Astrocyte of the hippocampus (primary cell): ENCODE data around the gene CD163.
"Not testable (repeated sequence)": the region's sequence is repeated elsewhere in the genome, so short reads cannot be mapped to it uniquely, and the experiment has no call there.

Experiments used
- DNase-seq: peaks from one replicate; pipeline ENCODE4 v3.0.0; 2011; ENCODE audit warnings: low read depth, low spot score

The CD163 gene

GRCh38 chr12:7503686-7504415 lies at the start of gene CD163:
TSS of gene CD163 (minus strand) at chr12:7503777. CDS start at chr12:7503690, 87 bp downstream.
- no peak for DNase-seq

- DNase-seq = no peak
Observed at GRCh38 chr12:7542813-7543212, 39.2 kb upstream of the CD163 start.

DNA sequence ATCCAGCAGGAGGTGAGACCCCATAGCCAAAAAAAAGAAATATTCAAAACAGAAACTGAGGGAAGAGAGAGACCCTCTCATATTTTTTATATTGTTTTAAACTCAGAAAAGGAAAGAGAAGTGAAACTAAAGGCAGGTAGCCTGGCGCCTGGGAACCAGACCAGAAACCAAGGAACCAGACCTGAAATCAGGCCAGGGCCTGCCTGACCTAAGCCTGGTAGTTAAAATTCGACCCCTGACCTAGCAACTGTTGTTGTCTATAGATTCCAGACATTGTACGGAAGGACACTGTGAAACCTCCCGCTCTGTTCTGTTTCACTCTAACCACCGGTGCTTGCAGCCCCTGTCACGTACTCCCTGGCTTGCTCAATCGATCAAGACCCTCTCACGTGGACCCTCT lies 38.5 kb upstream of the CD163 start:
- DNase-seq = no peak

DNA sequence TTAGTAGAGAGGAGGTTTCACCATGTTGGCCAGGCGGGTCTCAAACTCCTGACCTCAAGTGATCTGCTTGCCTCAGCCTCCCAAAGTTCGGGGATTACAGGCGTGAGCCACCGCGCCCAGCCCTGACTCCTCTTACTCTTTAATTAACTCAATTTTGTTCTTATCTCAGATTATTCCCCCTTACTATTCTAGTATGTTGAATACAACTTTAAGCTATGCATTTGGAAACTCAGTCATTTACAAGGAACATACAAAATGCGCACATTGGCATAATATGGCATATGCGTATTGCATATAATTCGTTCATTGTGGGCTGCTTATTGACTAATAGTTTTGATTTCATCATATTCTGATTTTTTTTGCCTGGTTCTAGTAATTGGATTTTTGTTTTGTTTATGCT lies 10.8 kb upstream of the CD163 start:
- no peak for DNase-seq

DNA sequence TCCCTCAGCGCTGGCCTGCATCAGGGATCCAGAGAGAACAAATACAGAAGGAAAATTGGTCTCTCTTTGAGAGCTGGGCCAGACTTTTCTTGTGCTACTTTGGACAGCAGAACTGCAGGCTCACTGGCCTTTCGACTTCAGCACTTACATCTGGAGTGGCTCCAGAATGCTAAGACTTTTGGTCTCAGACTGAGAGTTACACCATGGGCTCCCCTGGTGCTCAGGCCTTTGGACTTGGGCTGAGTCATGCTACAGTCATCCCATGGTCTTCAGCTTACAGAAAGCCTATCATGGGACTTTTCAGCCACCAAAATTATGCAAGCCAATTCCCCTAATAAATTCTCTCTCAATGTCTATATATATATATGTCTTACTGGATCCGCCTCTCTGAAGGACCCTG lies 9.0 kb upstream of the CD163 start:
- DNase-seq = peak; percentile 26

GRCh38 chr12:7509793-7510470 lies 6.4 kb upstream of the CD163 start:
- DNase-seq = not testable (repeated sequence)

DNA sequence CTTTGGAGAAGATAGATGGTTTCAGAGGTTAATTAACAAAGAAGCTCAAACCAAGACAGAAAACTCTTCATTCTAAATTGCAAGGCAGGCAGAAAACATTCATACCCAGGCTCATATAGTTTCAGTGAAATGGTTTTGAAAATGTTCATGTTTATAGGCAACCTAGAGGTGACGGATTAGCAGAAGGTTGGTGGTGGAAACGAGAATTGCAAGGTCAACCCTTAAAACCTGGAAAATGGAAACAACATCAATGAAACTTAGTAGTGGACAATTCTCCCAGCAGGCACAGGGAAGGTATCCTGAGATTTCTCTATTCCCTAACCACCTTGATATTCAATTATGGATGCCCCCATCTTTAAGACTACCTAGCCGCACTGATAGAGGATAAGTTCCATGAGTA lies 965 bp downstream of the CD163 start:
- no peak for DNase-seq

GRCh38 chr12:7501031-7501588 lies 2.5 kb downstream of the CD163 start:
- no peak for DNase-seq

DNA sequence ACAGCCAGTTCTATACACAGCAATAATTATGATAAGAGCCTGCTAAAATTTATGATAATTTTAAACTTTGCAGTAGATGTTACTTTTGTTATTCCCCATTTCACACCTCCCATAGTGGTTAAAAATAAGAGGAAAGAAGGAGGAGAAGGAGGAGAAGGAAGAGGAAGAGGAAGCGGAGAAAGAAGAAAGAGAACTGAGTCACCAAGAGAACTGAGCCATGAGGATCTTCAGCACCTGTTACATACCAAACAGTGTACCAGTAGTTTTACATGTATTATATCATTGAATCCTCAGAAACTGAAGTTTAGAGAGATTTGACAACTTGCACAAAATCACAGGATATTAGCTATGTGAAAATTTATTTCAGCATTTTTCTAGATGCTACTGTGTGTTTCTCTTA lies 3.9 kb downstream of the CD163 start:
- DNase-seq = no peak

GRCh38 chr12:7498809-7499208 lies 4.8 kb downstream of the CD163 start:
- DNase-seq = peak; percentile 1

DNA sequence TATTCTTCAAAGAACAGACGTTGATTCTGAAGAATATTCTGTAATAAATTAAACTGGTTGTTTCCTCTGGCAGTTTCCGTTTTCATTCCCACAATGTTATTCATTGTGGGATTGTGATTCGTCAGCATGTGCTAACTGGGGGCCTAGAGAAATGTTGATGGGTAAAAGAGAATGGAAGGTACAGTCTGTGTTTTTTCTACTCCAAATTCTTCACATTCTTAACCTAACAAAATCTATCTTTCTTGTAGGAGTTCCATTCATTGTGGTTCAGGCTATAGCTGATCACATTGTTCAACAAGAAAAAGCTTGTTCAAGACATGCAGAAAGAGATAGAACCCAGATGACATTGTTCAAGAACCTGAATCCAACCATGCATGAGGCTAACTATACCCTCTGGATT lies 5.9 kb downstream of the CD163 start:
- DNase-seq = no peak

GRCh38 chr12:7496451-7496850 lies 7.1 kb downstream of the CD163 start:
- no peak for DNase-seq

DNA sequence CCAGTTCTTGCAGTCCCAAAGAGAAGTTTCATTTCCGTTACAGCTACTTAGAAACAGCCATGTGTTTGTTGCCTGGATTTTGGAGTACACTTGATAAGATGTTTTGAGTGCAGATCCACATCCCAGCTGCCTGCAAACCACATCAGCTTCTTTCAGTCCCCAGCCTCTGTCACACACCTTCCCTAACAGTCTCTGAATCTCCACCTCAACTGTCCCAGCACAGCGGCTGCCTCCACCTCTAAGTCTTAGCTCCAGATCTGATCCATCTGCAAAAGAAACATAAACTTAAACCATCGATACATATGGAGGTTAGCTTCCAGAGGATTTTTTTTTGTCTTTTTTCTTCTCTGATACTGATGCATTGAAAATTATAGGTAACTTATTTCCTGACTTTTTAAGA lies 8.4 kb downstream of the CD163 start:
- DNase-seq = no peak

DNA sequence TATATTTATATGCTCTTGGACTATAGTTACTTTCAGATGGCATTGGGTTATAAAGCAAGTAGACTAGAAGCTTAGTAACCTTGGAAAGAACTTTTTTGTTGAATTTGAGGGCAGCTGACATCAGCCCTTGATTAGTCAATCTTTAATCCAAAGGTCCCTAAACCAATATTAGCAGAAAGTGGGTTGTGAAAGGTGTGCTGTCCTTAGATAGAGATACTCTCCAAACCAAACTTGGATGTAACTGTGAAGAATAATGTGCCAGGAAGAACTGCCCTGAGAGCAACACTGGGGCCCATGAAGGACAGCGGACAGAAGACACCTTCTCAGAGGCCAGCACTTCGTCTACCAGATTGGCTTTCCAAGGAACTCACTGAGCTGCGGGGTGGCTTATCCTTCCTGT lies 10.6 kb downstream of the CD163 start:
- DNase-seq = no peak

DNA sequence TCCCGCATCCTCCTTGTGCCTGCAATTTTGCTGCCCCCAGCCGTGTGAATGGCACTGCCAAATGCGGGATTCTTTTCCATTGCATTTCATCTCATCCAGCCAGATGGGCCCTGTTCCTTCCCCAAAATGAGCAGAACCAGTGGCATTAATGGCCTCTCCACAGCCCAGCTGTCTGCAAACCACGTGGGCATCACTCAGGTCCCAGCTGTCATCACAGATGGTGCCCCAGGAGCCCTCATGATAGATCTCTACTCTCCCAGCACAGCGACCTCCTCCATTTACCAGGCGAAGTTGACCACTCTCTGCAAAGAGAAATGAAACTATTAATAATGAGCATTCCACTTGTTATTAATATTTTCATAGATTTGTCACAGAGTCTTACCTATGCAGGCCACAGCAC lies 17.1 kb downstream of the CD163 start:
- DNase-seq = no peak

DNA sequence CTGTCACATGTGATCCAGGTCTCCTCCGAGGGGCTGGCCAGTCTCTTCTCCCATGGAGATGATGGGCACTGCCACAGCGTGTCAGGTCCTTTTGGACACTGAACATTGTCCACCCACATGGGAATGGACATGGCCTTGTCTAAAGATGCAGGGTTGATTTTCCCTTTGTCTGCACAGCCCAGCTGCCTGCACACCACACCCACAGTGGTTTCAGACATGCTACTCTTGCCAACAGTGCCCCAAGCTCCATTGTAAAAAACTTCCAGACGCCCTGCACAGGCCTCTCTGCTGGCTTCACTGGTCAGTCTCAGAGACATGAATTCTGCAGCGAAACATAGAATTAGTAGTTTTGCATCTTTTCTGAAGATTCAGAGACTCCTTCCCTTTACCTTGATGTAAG lies 18.5 kb downstream of the CD163 start:
- no peak for DNase-seq

DNA sequence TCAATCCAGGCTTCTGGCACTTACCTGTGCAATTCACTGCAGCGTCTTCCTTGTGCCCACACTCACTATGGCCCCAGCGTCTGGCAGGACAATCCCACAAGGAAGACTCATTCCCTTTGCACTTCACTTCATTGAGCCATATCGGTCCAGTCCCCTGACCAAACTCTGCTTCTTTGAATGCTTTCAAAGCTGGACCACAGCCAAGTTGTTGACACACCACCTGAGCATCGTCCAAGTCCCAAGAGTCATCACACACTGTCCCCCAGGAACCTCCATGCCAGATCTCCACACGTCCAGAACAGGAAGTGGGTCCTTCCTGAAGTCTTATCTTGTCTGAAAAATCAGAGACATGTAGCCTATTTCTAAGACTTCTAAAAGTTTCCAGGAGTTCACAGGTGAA lies 20.2 kb downstream of the CD163 start:
- no peak for DNase-seq

GRCh38 chr12:7479771-7480170 lies 23.8 kb downstream of the CD163 start:
- no peak for DNase-seq

GRCh38 chr12:7472060-7472459 lies 31.5 kb downstream of the CD163 start:
- DNase-seq = no peak

DNA sequence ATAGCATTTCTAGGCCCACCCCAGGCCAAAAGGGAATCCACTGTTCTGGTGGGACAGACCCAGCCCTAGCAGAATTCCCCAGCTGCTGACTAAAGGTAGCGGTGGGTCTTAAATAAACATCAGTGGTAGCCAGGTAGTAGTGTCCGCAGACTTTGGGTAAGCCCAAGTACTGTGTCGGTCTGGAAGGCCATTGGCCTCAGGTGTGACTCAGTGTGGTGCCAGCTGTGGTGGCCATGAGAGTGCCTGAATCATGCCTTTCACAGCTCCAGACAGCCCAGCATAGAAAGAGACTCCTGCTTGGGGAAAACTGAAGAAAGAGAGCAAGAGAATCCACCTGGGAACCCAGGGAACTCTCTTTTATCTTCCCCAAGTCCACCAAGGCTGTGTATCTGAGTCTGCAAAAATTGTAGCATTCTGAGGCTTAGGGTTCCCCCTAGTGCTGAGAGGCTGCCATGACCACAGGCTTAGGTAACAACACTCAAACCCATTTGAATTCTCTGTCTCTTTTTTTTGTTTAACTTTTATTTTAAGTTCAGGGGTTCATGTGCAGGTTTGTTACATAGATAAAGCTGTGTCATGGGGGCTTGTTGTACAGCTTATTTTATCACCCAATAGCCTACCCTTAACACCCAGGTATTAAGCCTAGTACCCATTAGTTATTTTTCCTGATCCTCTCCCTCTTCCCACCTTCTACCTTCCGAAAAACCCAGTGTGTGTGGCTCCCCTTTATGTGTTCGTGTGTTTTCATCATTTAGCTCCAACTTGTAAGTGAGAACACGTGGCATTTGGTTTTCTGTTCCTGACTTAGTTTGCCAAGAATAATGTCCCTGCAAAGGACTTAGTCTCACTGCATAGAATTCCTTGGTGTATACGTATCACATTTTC lies 43.0 kb downstream of the CD163 start:
- peak; percentile 56 for DNase-seq

- DNase-seq = no peak
Observed at GRCh38 chr12:7459973-7460372, 43.6 kb downstream of the CD163 start.

DNA sequence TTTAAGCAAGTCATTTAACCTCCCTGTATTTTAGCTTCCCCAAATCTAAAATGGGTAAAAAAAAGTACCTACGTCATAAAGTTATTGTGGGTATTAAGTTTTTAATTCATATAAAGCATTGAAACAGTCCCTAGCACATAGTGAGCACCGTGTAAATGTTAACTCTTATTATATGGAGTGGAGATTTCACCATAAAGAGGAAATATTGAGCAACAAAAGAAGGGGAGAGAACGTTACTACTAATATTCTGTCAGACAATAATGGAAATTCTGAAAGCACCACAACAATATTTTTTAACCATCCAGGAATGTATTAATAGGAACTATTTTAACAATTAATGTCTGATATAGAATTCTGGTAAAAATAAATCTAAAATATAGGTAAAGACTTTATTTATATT lies 51.8 kb downstream of the CD163 start:
- DNase-seq = no peak
